NB4 (cell line): Measurements from ENCODE around the gene SIKE1.

ENCODE experiments used
- MAX ChIP-seq: IDR thresholded peaks from 2 replicates; pipeline ENCODE4 v1.6.1; 2011; ENCODE audit warnings: low read depth, low read length
- TF ChIP-seq, protein P1 (sequence below): IDR thresholded peaks from one replicate; pipeline ENCODE4 v1.5.1; 2012; ENCODE audit warnings: low read depth, low read length

- TF ChIP-seq, protein P1, sequence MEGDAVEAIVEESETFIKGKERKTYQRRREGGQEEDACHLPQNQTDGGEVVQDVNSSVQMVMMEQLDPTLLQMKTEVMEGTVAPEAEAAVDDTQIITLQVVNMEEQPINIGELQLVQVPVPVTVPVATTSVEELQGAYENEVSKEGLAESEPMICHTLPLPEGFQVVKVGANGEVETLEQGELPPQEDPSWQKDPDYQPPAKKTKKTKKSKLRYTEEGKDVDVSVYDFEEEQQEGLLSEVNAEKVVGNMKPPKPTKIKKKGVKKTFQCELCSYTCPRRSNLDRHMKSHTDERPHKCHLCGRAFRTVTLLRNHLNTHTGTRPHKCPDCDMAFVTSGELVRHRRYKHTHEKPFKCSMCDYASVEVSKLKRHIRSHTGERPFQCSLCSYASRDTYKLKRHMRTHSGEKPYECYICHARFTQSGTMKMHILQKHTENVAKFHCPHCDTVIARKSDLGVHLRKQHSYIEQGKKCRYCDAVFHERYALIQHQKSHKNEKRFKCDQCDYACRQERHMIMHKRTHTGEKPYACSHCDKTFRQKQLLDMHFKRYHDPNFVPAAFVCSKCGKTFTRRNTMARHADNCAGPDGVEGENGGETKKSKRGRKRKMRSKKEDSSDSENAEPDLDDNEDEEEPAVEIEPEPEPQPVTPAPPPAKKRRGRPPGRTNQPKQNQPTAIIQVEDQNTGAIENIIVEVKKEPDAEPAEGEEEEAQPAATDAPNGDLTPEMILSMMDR, result no peak
- no peak for TF ChIP-seq MAX
Observed at GRCh38 chr1:114735479-114735878, 45.0 kb downstream of the SIKE1 start.
